ENCODE results near the gene ITCH.
"Not testable (repeated sequence)": the region's sequence is repeated elsewhere in the genome, so short reads cannot be mapped to it uniquely, and the experiment has no call there.

Gene ITCH

GRCh38 chr20:34334654-34335407 is 28.2 kb upstream of the ITCH start:
- no peak for DNase-seq (ENCODE audit: low read depth)
- H3K4me3 ChIP-seq (ENCODE audit: low read depth, low read length) = no peak overlapping the region
- no peak for TF ChIP-seq CTCF (IDR thresholded peaks at IDR 0.05; ENCODE audit: low read depth, low read length, missing control alignments)

GRCh38 chr20:34337544-34337943 is 25.5 kb upstream of the ITCH start:
- no peak for DNase-seq (ENCODE audit: low read depth)
- no peak overlapping the region for H3K4me3 ChIP-seq (ENCODE audit: low read depth, low read length)
- TF ChIP-seq CTCF (IDR thresholded peaks at IDR 0.05; ENCODE audit: low read depth, low read length, missing control alignments) = no peak

GRCh38 chr20:34337982-34338726 is 24.9 kb upstream of the ITCH start:
- DNase-seq (ENCODE audit: low read depth) = peak; percentile 30
- H3K4me3 ChIP-seq (ENCODE audit: low read depth, low read length) = no peak overlapping the region
- no peak for TF ChIP-seq CTCF (IDR thresholded peaks at IDR 0.05; ENCODE audit: low read depth, low read length, missing control alignments)

- not testable (repeated sequence) for H3K4me3 ChIP-seq (ENCODE audit: low read depth, low read length); DNase-seq (ENCODE audit: low read depth)
These were observed 22.3 kb upstream of the ITCH start for GRCh38 chr20:34340726-34341125.

GRCh38 chr20:34341199-34341598 is 21.9 kb upstream of the ITCH start:
- DNase-seq (ENCODE audit: low read depth) = not testable (repeated sequence)

GRCh38 chr20:34343458-34344211 is 19.4 kb upstream of the ITCH start:
- DNase-seq (ENCODE audit: low read depth) = no peak
- TF ChIP-seq CTCF (IDR thresholded peaks at IDR 0.05; ENCODE audit: low read depth, low read length, missing control alignments) = no peak
- H3K4me3 ChIP-seq (ENCODE audit: low read depth, low read length) = no peak overlapping the region

More at GRCh38 chr20:34341199-34341598, 21.9 kb upstream of the ITCH start:
- not testable (repeated sequence) for H3K4me3 ChIP-seq (ENCODE audit: low read depth, low read length)

GRCh38 chr20:34344238-34344637 is 18.8 kb upstream of the ITCH start:
- no peak for DNase-seq (ENCODE audit: low read depth)
- no peak overlapping the region for H3K4me3 ChIP-seq (ENCODE audit: low read depth, low read length)
- no peak for TF ChIP-seq CTCF (IDR thresholded peaks at IDR 0.05; ENCODE audit: low read depth, low read length, missing control alignments)

Measured in GM12864 (cell line).